Adrenal gland (tissue), 12 donors: ENCODE measurements around the gene ZNF808. TPM values are rescaled to one million over a fixed set of nuclear protein-coding genes. Genes with fewer than 3 reads are reported as not detected.
"Not testable (repeated sequence)": the region's sequence is repeated elsewhere in the genome, so short reads cannot be mapped to it uniquely, and the experiment has no call there.

Experiments
- DNase-seq, 7 donors: peaks; one replicate each; pipeline ENCODE4 v3.0.0-alpha.2; 2019 to 2020
- H3K27ac ChIP-seq, 5 donors: fragments of 200-600 bp; sonication (generic) in 4 of 5; 1 replicate in 3 of 5; 2 replicates in 2 of 5; pipeline versions ENCODE4 v1.5.1 to v1.8.0; 2016 to 2020; ENCODE audit warnings: mild to moderate bottlenecking in 1 of 5
- H3K27me3 ChIP-seq: fragments of 200-600 bp; 2 replicates; pipeline ENCODE4 v1.8.0; 2021
- H3K36me3 ChIP-seq, 2 donors: fragments of 200-600 bp; replicated peaks in 1 of 2; 1 replicate in 1 of 2; 2 replicates in 1 of 2; pipeline versions ENCODE4 v1.5.1 to v1.8.0; 2018 to 2022
- H3K4me1 ChIP-seq, 2 donors: fragments of 200-600 bp; replicated peaks in 1 of 2; 1 replicate in 1 of 2; 2 replicates in 1 of 2; pipeline versions ENCODE4 v1.5.1 to v1.8.0; 2018 to 2021
- H3K4me3 ChIP-seq, 4 donors: fragments of 200-600 bp; sonication (generic) in 3 of 4; one replicate each; pipeline ENCODE4 v1.5.1; 2016 to 2018
- H3K9me3 ChIP-seq, 3 donors: fragments of 200-600 bp; sonication (generic) in 1 of 3; replicated peaks in 1 of 3; 1 replicate in 2 of 3; 2 replicates in 1 of 3; pipeline versions ENCODE4 v1.5.1 to v1.8.0; 2016 to 2021
- POLR2A ChIP-seq, 2 donors: fragments of 450-650 bp; IDR thresholded peaks; one replicate each; pipeline ENCODE4 v1.6.1; 2017; ENCODE audit warnings: antibody characterized with exemption in 2 of 2, mild to moderate bottlenecking in 2 of 2, moderate library complexity in 1 of 2
- WGBS, 4 donors: extraction: QIAGEN DNeasy Blood & Tissue Kit in 2 of 4; methylation state at CpG; one replicate each; pipeline versions ENCODE4 v1.1.5 to v1.1.7; 2013 to 2017; 5-methylcytosine and 5-hydroxymethylcytosine counted together
- intact Hi-C, 2 donors: fragments of 100-400 bp; cut with DNase I; formaldehyde crosslinking; loops; one replicate each; pipeline versions ENCODE4 v1.14.1 to v1.15.0; 2022 to 2023
- polyA plus RNA-seq, 3 donors: library from polyadenylated mRNA; stranded (reverse); fragments of 200-250 nt in 2 of 3; fragments of 350-450 nt in 1 of 3; fragmentation: Illumina TruSeq in 1 of 3; extraction: RNeasy Lipid Tissue Mini Kit (QIAGEN cat#74804) in 1 of 3; gene quantifications; one replicate each; pipeline ENCODE4 v1.2.3, GENCODE V29; 2013 to 2014
- total RNA-seq, 9 donors: library from RNA; depleted of rRNA in 4 of 9; stranded (reverse); fragments of >200 nt in 4 of 9; fragments of 120-200 nt in 1 of 9; fragmentation: NEBNext Ultra II Directional in 1 of 9; extraction: Animal tissue kit (Norgen Biotek cat#: 25700) in 1 of 9; gene quantifications; one replicate each; pipeline versions ENCODE4 v1.1.0 to v1.2.4, GENCODE V29; 2013 to 2023
- TF ChIP-seq, protein P1 (sequence below), 6 experiments: fragments of 450-650 bp in 4 of 6; fragments of 200-600 bp in 2 of 6; sonication (generic) in 1 of 6; IDR thresholded peaks; 1 replicate in 5 of 6; 2 replicates in 1 of 6; pipeline versions ENCODE4 v1.5.1 to v1.8.0; 2016 to 2021; ENCODE audit warnings: antibody characterized with exemption in 6 of 6, mild to moderate bottlenecking in 2 of 6, moderate library complexity in 1 of 6
- donor health status: healthy with polysubstance abuse.
- donor health status: Bipolar disorder and iron deficiency.
- donor health status: DM: yes; HTN: yes; CAD: no.
- donor health status: DM: no; HTN: no; CAD: no.
- donor health status: DM: no; HTN: no; CAD: no.
- donor health status: DM: yes; HTN: yes; CAD: no.

ZNF808 gene
- total and polyA plus RNA-seq, 12 donors: 1.6 to 28.8 (median 14.2) TPM

DNA sequence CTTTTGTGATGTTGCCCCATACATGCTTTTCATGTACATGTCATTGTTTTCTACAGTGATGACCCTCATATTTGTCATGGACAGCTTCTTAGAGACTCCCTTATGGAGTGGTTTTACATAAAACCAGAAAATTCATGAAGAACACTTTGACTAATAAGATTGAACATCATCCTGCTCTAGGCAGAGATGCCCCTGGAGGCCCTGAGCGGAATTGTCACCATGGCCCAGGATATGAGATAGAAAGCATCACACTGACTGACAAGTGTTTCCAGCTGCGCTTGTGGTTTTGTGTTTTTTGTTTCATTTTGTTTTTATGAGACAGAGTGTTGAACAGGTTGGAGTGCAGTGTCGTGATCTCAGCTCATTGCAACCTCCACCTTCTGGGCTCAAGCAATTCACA is 64.8 kb downstream of the ZNF808 start:
- no peak for TF ChIP-seq POLR2A (IDR thresholded peaks at IDR 0.05)
- TF ChIP-seq, protein P1, sequence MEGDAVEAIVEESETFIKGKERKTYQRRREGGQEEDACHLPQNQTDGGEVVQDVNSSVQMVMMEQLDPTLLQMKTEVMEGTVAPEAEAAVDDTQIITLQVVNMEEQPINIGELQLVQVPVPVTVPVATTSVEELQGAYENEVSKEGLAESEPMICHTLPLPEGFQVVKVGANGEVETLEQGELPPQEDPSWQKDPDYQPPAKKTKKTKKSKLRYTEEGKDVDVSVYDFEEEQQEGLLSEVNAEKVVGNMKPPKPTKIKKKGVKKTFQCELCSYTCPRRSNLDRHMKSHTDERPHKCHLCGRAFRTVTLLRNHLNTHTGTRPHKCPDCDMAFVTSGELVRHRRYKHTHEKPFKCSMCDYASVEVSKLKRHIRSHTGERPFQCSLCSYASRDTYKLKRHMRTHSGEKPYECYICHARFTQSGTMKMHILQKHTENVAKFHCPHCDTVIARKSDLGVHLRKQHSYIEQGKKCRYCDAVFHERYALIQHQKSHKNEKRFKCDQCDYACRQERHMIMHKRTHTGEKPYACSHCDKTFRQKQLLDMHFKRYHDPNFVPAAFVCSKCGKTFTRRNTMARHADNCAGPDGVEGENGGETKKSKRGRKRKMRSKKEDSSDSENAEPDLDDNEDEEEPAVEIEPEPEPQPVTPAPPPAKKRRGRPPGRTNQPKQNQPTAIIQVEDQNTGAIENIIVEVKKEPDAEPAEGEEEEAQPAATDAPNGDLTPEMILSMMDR (IDR thresholded peaks at IDR 0.05): no peak
- Histone ChIP-seq H3K9me3 (no peaks in the 10 kb centered on the region), H3K4me1 (no peaks in the 10 kb centered on the region), H3K36me3 (no peaks in the 10 kb centered on the region), H3K27me3 (no peaks in the 10 kb centered on the region), H3K4me3 (no peak overlapping the region), H3K27ac (no peak overlapping the region)
- intact Hi-C loops: no loop called here
- peak in 1 of 7 donors; percentile 6 for DNase-seq
- 64 to 96% (median 71%) methylated on average over 3 of the region's 3 CpGs for WGBS, 4 donors

GRCh38 chr19:52593441-52593840 is 66.0 kb downstream of the ZNF808 start:
- H3K27ac ChIP-seq, H3K36me3 ChIP-seq, H3K4me1 ChIP-seq, H3K9me3 ChIP-seq, intact Hi-C loops, DNase-seq, H3K27me3 ChIP-seq, H3K4me3 ChIP-seq: not testable (repeated sequence)
- WGBS, 4 donors: 97% methylated on average over 18 of the region's 25 CpGs; no CpG with 5 or more reads in 3 of the 4 donors

GRCh38 chr19:52599241-52599640 is 71.8 kb downstream of the ZNF808 start:
- no peak for DNase-seq
- Histone ChIP-seq H3K9me3 (no peaks in the 10 kb centered on the region), H3K36me3 (no peaks in the 10 kb centered on the region), H3K27me3 (no peaks in the 10 kb centered on the region), H3K27ac (no peak overlapping the region), H3K4me1 (peaks cover 7 to 9% of the 10 kb centered on the region in 2 donors), H3K4me3 (no peak overlapping the region)
- 85 to 92% (median 89%) methylated on average over 3 of the region's 3 CpGs for WGBS, 4 donors
- TF ChIP-seq POLR2A (IDR thresholded peaks at IDR 0.05): no peak
- TF ChIP-seq, protein P1 (IDR thresholded peaks at IDR 0.05): no peak
- intact Hi-C loops: no loop called here

- TF ChIP-seq, protein P1 (IDR thresholded peaks at IDR 0.05): no peak
- TF ChIP-seq POLR2A (IDR thresholded peaks at IDR 0.05): no peak
- Histone ChIP-seq H3K4me1 (peaks cover 7 to 9% of the 10 kb centered on the region in 2 donors), H3K36me3 (no peaks in the 10 kb centered on the region), H3K4me3 (peak overlapping the region in 2 of 4 donors; percentile 29 to 63), H3K9me3 (no peaks in the 10 kb centered on the region), H3K27me3 (no peaks in the 10 kb centered on the region), H3K27ac (peak overlapping the region in 4 of 5 donors; percentile 42 to 89 (median 60))
- intact Hi-C loops: no loop called here
- WGBS, 4 donors: 0 to 4% (median 0%) methylated on average over 12 to 15 of the region's 15 CpGs
- peak in 2 of 7 donors; percentile 31 to 40 for DNase-seq
These were observed 73.2 kb downstream of the ZNF808 start for GRCh38 chr19:52600639-52601024.
